HFFc6 (cell line): ENCODE results near the gene C16orf87. TPM values are rescaled to one million over a fixed set of nuclear protein-coding genes. Genes with fewer than 3 reads are reported as not detected.
A peak's percentile ranks its signal among the peaks of the same experiment; 100 is the strongest.

Experiments
- DNase-seq: peaks from one replicate; pipeline ENCODE4 v3.0.0-alpha.2; 2018
- H3K27ac Mint-ChIP-seq: 2 replicates; pipeline ENCODE4 v1.8.0; 2020; ENCODE audit warnings: mild to moderate bottlenecking, mixed read lengths
- H3K27me3 Mint-ChIP-seq: 2 replicates; pipeline ENCODE4 v1.8.0; 2021; ENCODE audit warnings: mild to moderate bottlenecking, moderate library complexity, mixed read lengths; ENCODE audit not compliant: insufficient read depth
- H3K36me3 Mint-ChIP-seq: 2 replicates; pipeline ENCODE4 v1.8.0; 2021; ENCODE audit warnings: low read depth, mixed read lengths
- H3K4me1 Mint-ChIP-seq: 2 replicates; pipeline ENCODE4 v1.8.0; 2020; ENCODE audit warnings: low read depth, mixed read lengths
- H3K4me3 Mint-ChIP-seq: 2 replicates; pipeline ENCODE4 v1.8.0; 2020; ENCODE audit warnings: mild to moderate bottlenecking, moderate library complexity, mixed read lengths
- H3K9me3 Mint-ChIP-seq: 2 replicates; pipeline ENCODE4 v1.8.0; 2020; ENCODE audit warnings: mild to moderate bottlenecking, mixed read lengths
- CTCF ChIP-seq: fragments of 200-600 bp; sonication (generic); IDR thresholded peaks from 2 replicates; pipeline ENCODE4 v1.5.0; 2021; ENCODE audit warnings: antibody characterized with exemption, mild to moderate bottlenecking
- total RNA-seq, 6 experiments: library from RNA; stranded (reverse); fragmentation: NEBNext Ultra II Directional; extraction: Animal tissue kit (Norgen Biotek cat#: 25700); gene quantifications; 2 replicates in 1 of 6; 3 replicates in 5 of 6; pipeline ENCODE4 v1.2.3, GENCODE V29; 2021

Gene C16orf87
- total RNA-seq, 6 experiments from 2014 or later = 14.6 to 17.5 (median 15.4) TPM

GRCh38 chr16:46855389-46855788 lies 24.4 kb upstream of the C16orf87 start:
- peaks cover 3% of the 10 kb centered on the region; the same call in 1 of the 2 replicates for H3K27me3 Mint-ChIP-seq
- no peaks in the 10 kb centered on the region for H3K36me3 Mint-ChIP-seq
- H3K4me1 Mint-ChIP-seq = peaks cover 18% of the 10 kb centered on the region
- no peaks in the 10 kb centered on the region for H3K9me3 Mint-ChIP-seq
- no peak overlapping the region for H3K27ac Mint-ChIP-seq
- no peak overlapping the region for H3K4me3 Mint-ChIP-seq
- no peak for DNase-seq
- TF ChIP-seq CTCF = no peak

- Mint-ChIP-seq H3K9me3 (no peaks in the 10 kb centered on the region), H3K27me3 (peaks cover 3% of the 10 kb centered on the region; the same call in 1 of the 2 replicates), H3K4me1 (peaks cover 13% of the 10 kb centered on the region), H3K36me3 (no peaks in the 10 kb centered on the region), H3K27ac (no peak overlapping the region), H3K4me3 (no peak overlapping the region)
- no peak for TF ChIP-seq CTCF
- no peak for DNase-seq
These were observed 23.9 kb upstream of the C16orf87 start for GRCh38 chr16:46854846-46855245.

GRCh38 chr16:46853713-46854443 lies 22.9 kb upstream of the C16orf87 start:
- Mint-ChIP-seq H3K27ac (no peak overlapping the region), H3K36me3 (no peaks in the 10 kb centered on the region), H3K9me3 (no peaks in the 10 kb centered on the region), H3K27me3 (peaks cover 3% of the 10 kb centered on the region; the same call in 1 of the 2 replicates), H3K4me1 (peaks cover 9% of the 10 kb centered on the region), H3K4me3 (no peak overlapping the region)
- peak; percentile 84 for TF ChIP-seq CTCF
- peak; percentile 59 for DNase-seq

GRCh38 chr16:46852130-46852529 lies 21.1 kb upstream of the C16orf87 start:
- Mint-ChIP-seq H3K4me1 (no peaks in the 10 kb centered on the region; the same call in 1 of the 2 replicates), H3K27me3 (peaks cover 3% of the 10 kb centered on the region), H3K9me3 (no peaks in the 10 kb centered on the region), H3K4me3 (no peak overlapping the region), H3K27ac (no peak overlapping the region), H3K36me3 (no peaks in the 10 kb centered on the region)
- no peak for TF ChIP-seq CTCF
- DNase-seq = no peak

- Mint-ChIP-seq H3K27me3 (peaks cover 5% of the 10 kb centered on the region), H3K27ac (no peak overlapping the region), H3K9me3 (no peaks in the 10 kb centered on the region), H3K4me3 (no peak overlapping the region), H3K4me1 (no peaks in the 10 kb centered on the region), H3K36me3 (no peaks in the 10 kb centered on the region)
- no peak for TF ChIP-seq CTCF
- DNase-seq = no peak
These were observed 19.9 kb upstream of the C16orf87 start for GRCh38 chr16:46850619-46851555.
